ENCODE measurements around the gene KIRREL3.

KIRREL3 gene

GRCh38 chr11:126669416-126669815, 331.2 kb downstream of the KIRREL3 start:
- no peak for DNase-seq (ENCODE audit: low read depth)

GRCh38 chr11:126664643-126665042, 335.9 kb downstream of the KIRREL3 start:
- no peak for DNase-seq (ENCODE audit: low read depth)

GRCh38 chr11:126663749-126664592, 336.6 kb downstream of the KIRREL3 start:
- DNase-seq (ENCODE audit: low read depth): no peak

- no peak for DNase-seq (ENCODE audit: low read depth)
Measured at GRCh38 chr11:126662035-126662790, 338.4 kb downstream of the KIRREL3 start.

- no peak for DNase-seq (ENCODE audit: low read depth)
Measured at GRCh38 chr11:126660761-126661425, 339.7 kb downstream of the KIRREL3 start.

- DNase-seq (ENCODE audit: low read depth): no peak
Measured at GRCh38 chr11:126660321-126660720, 340.2 kb downstream of the KIRREL3 start.

GRCh38 chr11:126658306-126659056, 342.1 kb downstream of the KIRREL3 start:
- DNase-seq (ENCODE audit: low read depth): no peak

GRCh38 chr11:126655807-126656128, 344.8 kb downstream of the KIRREL3 start:
- DNase-seq (ENCODE audit: low read depth): no peak

- no peak for DNase-seq (ENCODE audit: low read depth)
Measured at GRCh38 chr11:126654886-126655806, 345.4 kb downstream of the KIRREL3 start.

GRCh38 chr11:126653040-126653439, 347.5 kb downstream of the KIRREL3 start:
- DNase-seq (ENCODE audit: low read depth): no peak

GRCh38 chr11:126647735-126648134, 352.8 kb downstream of the KIRREL3 start:
- peak; percentile 68 for DNase-seq (ENCODE audit: low read depth)

- DNase-seq (ENCODE audit: low read depth): peak; percentile 39
Measured at GRCh38 chr11:126646701-126647557, 353.6 kb downstream of the KIRREL3 start.

GRCh38 chr11:126645186-126645585, 355.4 kb downstream of the KIRREL3 start:
- no peak for DNase-seq (ENCODE audit: low read depth)

- no peak for DNase-seq (ENCODE audit: low read depth)
Measured at GRCh38 chr11:126640186-126640585, 360.4 kb downstream of the KIRREL3 start.

- no peak for DNase-seq (ENCODE audit: low read depth)
Measured at GRCh38 chr11:126639692-126640091, 360.9 kb downstream of the KIRREL3 start.

- DNase-seq (ENCODE audit: low read depth): no peak
Measured at GRCh38 chr11:126638648-126639047, 361.9 kb downstream of the KIRREL3 start.

GRCh38 chr11:126637795-126638175, 362.8 kb downstream of the KIRREL3 start:
- peak; percentile 76 for DNase-seq (ENCODE audit: low read depth)

GRCh38 chr11:126636911-126637794, 363.4 kb downstream of the KIRREL3 start:
- peak; percentile 39 for DNase-seq (ENCODE audit: low read depth)

- no peak for DNase-seq (ENCODE audit: low read depth)
Measured at GRCh38 chr11:126635511-126635910, 365.1 kb downstream of the KIRREL3 start.

All from HS-5 (cell line).